GM23248 (cell line): ENCODE measurements around the gene POLG2.
"Not testable (repeated sequence)": the region's sequence is repeated elsewhere in the genome, so short reads cannot be mapped to it uniquely, and the experiment has no call there.

Experiments used
- EZH2 ChIP-seq: fragments of 200-600 bp; sonication (generic); IDR thresholded peaks from 2 replicates; pipeline ENCODE4 v1.6.1; 2018; ENCODE audit warnings: antibody characterized with exemption, mild to moderate bottlenecking; ENCODE audit not compliant: insufficient read depth, poor library complexity, severe bottlenecking
- EZH2phosphoT487 ChIP-seq: fragments of 200-600 bp; sonication (generic); IDR thresholded peaks from 2 replicates; pipeline ENCODE4 v1.6.1; 2018; ENCODE audit warnings: antibody characterized with exemption, moderate library complexity, mild to moderate bottlenecking, low read depth; ENCODE audit not compliant: insufficient read depth

GRCh38 chr17:64466834-64467233 is 30.0 kb downstream of the POLG2 start:
- not testable (repeated sequence) for TF ChIP-seq EZH2phosphoT487, EZH2
